ENCODE measurements around the gene FAM187B.

The FAM187B gene

GRCh38 chr19:35266520-35267352 lies 38.2 kb upstream of the FAM187B start:
- peak overlapping the region; percentile 31 for H3K27ac Mint-ChIP-seq
- H3K9me3 Mint-ChIP-seq = no peaks in the 10 kb centered on the region
- H3K4me1 Mint-ChIP-seq (ENCODE audit: low read depth) = peaks cover 32% of the 10 kb centered on the region
- H3K27me3 Mint-ChIP-seq = no peaks in the 10 kb centered on the region
- peaks cover 14% of the 10 kb centered on the region for H3K36me3 Mint-ChIP-seq (ENCODE audit: low read depth)
- peak overlapping the region; percentile 89 for H3K4me3 Mint-ChIP-seq

GRCh38 chr19:35265900-35266519 lies 37.5 kb upstream of the FAM187B start:
- Mint-ChIP-seq H3K4me3 (peak overlapping the region; percentile 89), H3K9me3 (no peaks in the 10 kb centered on the region), H3K27ac (peak overlapping the region; percentile 84), H3K27me3 (no peaks in the 10 kb centered on the region), H3K36me3 (ENCODE audit: low read depth) (peaks cover 8% of the 10 kb centered on the region), H3K4me1 (ENCODE audit: low read depth) (peaks cover 29% of the 10 kb centered on the region)

GRCh38 chr19:35265126-35265899 lies 36.8 kb upstream of the FAM187B start:
- Mint-ChIP-seq H3K27ac (peak overlapping the region; percentile 84), H3K4me1 (ENCODE audit: low read depth) (peaks cover 25% of the 10 kb centered on the region)

GRCh38 chr19:35264268-35265125 lies 36.0 kb upstream of the FAM187B start:
- Mint-ChIP-seq H3K27me3 (no peaks in the 10 kb centered on the region), H3K27ac (peak overlapping the region; percentile 84), H3K36me3 (ENCODE audit: low read depth) (peaks cover 8% of the 10 kb centered on the region), H3K4me3 (no peak overlapping the region), H3K4me1 (ENCODE audit: low read depth) (peaks cover 21% of the 10 kb centered on the region), H3K9me3 (no peaks in the 10 kb centered on the region)

More at GRCh38 chr19:35265126-35265899, 36.8 kb upstream of the FAM187B start:
- H3K36me3 Mint-ChIP-seq (ENCODE audit: low read depth) = peaks cover 5% of the 10 kb centered on the region
- peak overlapping the region; percentile 89 for H3K4me3 Mint-ChIP-seq
- H3K27me3 Mint-ChIP-seq = no peaks in the 10 kb centered on the region
- no peaks in the 10 kb centered on the region for H3K9me3 Mint-ChIP-seq

- no peak overlapping the region for H3K4me3 Mint-ChIP-seq
- peak overlapping the region; percentile 11 for H3K27ac Mint-ChIP-seq
- H3K4me1 Mint-ChIP-seq (ENCODE audit: low read depth) = peaks cover 28% of the 10 kb centered on the region
- no peaks in the 10 kb centered on the region for H3K9me3 Mint-ChIP-seq
- H3K27me3 Mint-ChIP-seq = no peaks in the 10 kb centered on the region
- peaks cover 8% of the 10 kb centered on the region for H3K36me3 Mint-ChIP-seq (ENCODE audit: low read depth)
Observed at GRCh38 chr19:35262101-35262761, 33.7 kb upstream of the FAM187B start.

- peaks cover 28% of the 10 kb centered on the region for H3K4me1 Mint-ChIP-seq (ENCODE audit: low read depth)
- H3K27ac Mint-ChIP-seq = no peak overlapping the region
- H3K9me3 Mint-ChIP-seq = no peaks in the 10 kb centered on the region
- H3K27me3 Mint-ChIP-seq = no peaks in the 10 kb centered on the region
- H3K4me3 Mint-ChIP-seq = no peak overlapping the region
- peaks cover 8% of the 10 kb centered on the region for H3K36me3 Mint-ChIP-seq (ENCODE audit: low read depth)
Observed at GRCh38 chr19:35261356-35262100, 33.0 kb upstream of the FAM187B start.

GRCh38 chr19:35260694-35261304 lies 32.3 kb upstream of the FAM187B start:
- Mint-ChIP-seq H3K4me1 (ENCODE audit: low read depth) (peaks cover 23% of the 10 kb centered on the region), H3K27ac (no peak overlapping the region), H3K4me3 (no peak overlapping the region), H3K9me3 (no peaks in the 10 kb centered on the region), H3K36me3 (ENCODE audit: low read depth) (peaks cover 8% of the 10 kb centered on the region), H3K27me3 (no peaks in the 10 kb centered on the region)

- Mint-ChIP-seq H3K27ac (no peak overlapping the region), H3K9me3 (no peaks in the 10 kb centered on the region), H3K4me1 (ENCODE audit: low read depth) (peaks cover 16% of the 10 kb centered on the region), H3K4me3 (no peak overlapping the region), H3K36me3 (ENCODE audit: low read depth) (peaks cover 9% of the 10 kb centered on the region), H3K27me3 (no peaks in the 10 kb centered on the region)
Observed at GRCh38 chr19:35257113-35257461, 28.5 kb upstream of the FAM187B start.

GRCh38 chr19:35256566-35256965 lies 28.0 kb upstream of the FAM187B start:
- no peaks in the 10 kb centered on the region for H3K9me3 Mint-ChIP-seq
- no peak overlapping the region for H3K27ac Mint-ChIP-seq
- no peaks in the 10 kb centered on the region for H3K27me3 Mint-ChIP-seq
- H3K4me3 Mint-ChIP-seq = no peak overlapping the region
- H3K4me1 Mint-ChIP-seq (ENCODE audit: low read depth) = peaks cover 16% of the 10 kb centered on the region
- H3K36me3 Mint-ChIP-seq (ENCODE audit: low read depth) = peaks cover 12% of the 10 kb centered on the region

GRCh38 chr19:35254341-35255297 lies 26.1 kb upstream of the FAM187B start:
- no peak overlapping the region for H3K4me3 Mint-ChIP-seq
- peaks cover 24% of the 10 kb centered on the region for H3K4me1 Mint-ChIP-seq (ENCODE audit: low read depth)
- H3K27me3 Mint-ChIP-seq = no peaks in the 10 kb centered on the region
- no peaks in the 10 kb centered on the region for H3K9me3 Mint-ChIP-seq
- peaks cover 11% of the 10 kb centered on the region for H3K36me3 Mint-ChIP-seq (ENCODE audit: low read depth)
- H3K27ac Mint-ChIP-seq = no peak overlapping the region

- Mint-ChIP-seq H3K9me3 (no peaks in the 10 kb centered on the region), H3K4me3 (no peak overlapping the region), H3K27me3 (no peaks in the 10 kb centered on the region), H3K4me1 (ENCODE audit: low read depth) (peaks cover 34% of the 10 kb centered on the region), H3K36me3 (ENCODE audit: low read depth) (peaks cover 11% of the 10 kb centered on the region), H3K27ac (no peak overlapping the region)
Observed at GRCh38 chr19:35253316-35254286, 25.1 kb upstream of the FAM187B start.
